ENCODE results near the gene TRAK2. TPM values are rescaled to one million over a fixed set of nuclear protein-coding genes. Genes with fewer than 3 reads are reported as not detected.
"Not testable (repeated sequence)": the region's sequence is repeated elsewhere in the genome, so short reads cannot be mapped to it uniquely, and the experiment has no call there.

Gene TRAK2
- total and polyA plus RNA-seq, 2 donors, result 10.1 to 13.8 TPM

DNA sequence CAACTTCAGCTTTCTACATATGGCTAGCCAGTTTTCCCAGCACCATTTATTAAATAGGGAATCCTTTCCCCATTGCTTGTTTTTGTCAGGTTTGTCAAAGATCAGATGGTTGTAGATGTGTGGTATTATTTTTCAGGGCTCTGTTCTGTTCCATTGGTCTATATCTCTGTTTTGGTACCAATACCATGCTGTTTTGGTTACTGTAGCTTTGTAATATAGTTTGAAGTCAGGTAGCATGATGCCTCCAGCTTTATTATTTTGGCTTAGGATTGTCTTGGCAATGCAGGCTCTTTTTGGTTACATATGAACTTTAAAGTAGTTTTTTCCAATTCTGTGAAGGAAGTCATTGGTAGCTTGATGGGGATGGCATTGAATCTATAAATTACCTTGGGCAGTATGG is 22.9 kb downstream of the TRAK2 start:
- H3K4me3 ChIP-seq (ENCODE audit: low read length in 2 of 2); H3K36me3 ChIP-seq (ENCODE audit: control insufficient read depth in 2 of 2, insufficient read depth in 2 of 2, low read length in 1 of 2); H3K4me1 ChIP-seq (ENCODE audit: control insufficient read depth in 2 of 2, insufficient read depth in 2 of 2, low read length in 2 of 2); H3K27ac ChIP-seq (ENCODE audit: low read depth in 1 of 2, low read length in 1 of 2); H3K27me3 ChIP-seq (ENCODE audit: control insufficient read depth in 2 of 2, insufficient read depth in 1 of 2, low read length in 1 of 2); DNase-seq (ENCODE audit: low read depth in 6 of 9, low spot score in 9 of 9); H3K9me3 ChIP-seq (ENCODE audit: control insufficient read depth in 2 of 2, insufficient read depth in 1 of 2, low read length in 1 of 2): not testable (repeated sequence)

GRCh38 chr2:201425952-201426351 is 25.3 kb downstream of the TRAK2 start:
- no peak overlapping the region for H3K4me3 ChIP-seq (ENCODE audit: low read length in 2 of 2)
- no peaks in the 10 kb centered on the region for H3K27me3 ChIP-seq (ENCODE audit: control insufficient read depth in 2 of 2, insufficient read depth in 1 of 2, low read length in 1 of 2)
- DNase-seq (ENCODE audit: low read depth in 6 of 9, low spot score in 9 of 9), result no peak
- WGBS, result 98% methylated on average over 9 of the region's 9 CpGs
- no peak overlapping the region for H3K27ac ChIP-seq (ENCODE audit: low read depth in 1 of 2, low read length in 1 of 2)
- H3K9me3 ChIP-seq (ENCODE audit: control insufficient read depth in 2 of 2, insufficient read depth in 1 of 2, low read length in 1 of 2), result peaks cover 0 to 4% of the 10 kb centered on the region in 2 donors
- H3K36me3 ChIP-seq (ENCODE audit: control insufficient read depth in 2 of 2, insufficient read depth in 2 of 2, low read length in 1 of 2), result no peaks in the 10 kb centered on the region
- no peaks in the 10 kb centered on the region for H3K4me1 ChIP-seq (ENCODE audit: control insufficient read depth in 2 of 2, insufficient read depth in 2 of 2, low read length in 2 of 2)

GRCh38 chr2:201420442-201421113 is 30.7 kb downstream of the TRAK2 start:
- H3K4me1 ChIP-seq (ENCODE audit: control insufficient read depth in 2 of 2, insufficient read depth in 2 of 2, low read length in 2 of 2), result no peaks in the 10 kb centered on the region
- H3K27ac ChIP-seq (ENCODE audit: low read depth in 1 of 2, low read length in 1 of 2), result no peak overlapping the region
- no peaks in the 10 kb centered on the region for H3K9me3 ChIP-seq (ENCODE audit: control insufficient read depth in 2 of 2, insufficient read depth in 1 of 2, low read length in 1 of 2)
- 95% methylated on average over 3 of the region's 3 CpGs for WGBS
- H3K4me3 ChIP-seq (ENCODE audit: low read length in 2 of 2), result no peak overlapping the region
- no peak for DNase-seq (ENCODE audit: low read depth in 6 of 9, low spot score in 9 of 9)
- H3K27me3 ChIP-seq (ENCODE audit: control insufficient read depth in 2 of 2, insufficient read depth in 1 of 2, low read length in 1 of 2), result no peaks in the 10 kb centered on the region
- H3K36me3 ChIP-seq (ENCODE audit: control insufficient read depth in 2 of 2, insufficient read depth in 2 of 2, low read length in 1 of 2), result peaks cover 0 to 4% of the 10 kb centered on the region in 2 donors

DNA sequence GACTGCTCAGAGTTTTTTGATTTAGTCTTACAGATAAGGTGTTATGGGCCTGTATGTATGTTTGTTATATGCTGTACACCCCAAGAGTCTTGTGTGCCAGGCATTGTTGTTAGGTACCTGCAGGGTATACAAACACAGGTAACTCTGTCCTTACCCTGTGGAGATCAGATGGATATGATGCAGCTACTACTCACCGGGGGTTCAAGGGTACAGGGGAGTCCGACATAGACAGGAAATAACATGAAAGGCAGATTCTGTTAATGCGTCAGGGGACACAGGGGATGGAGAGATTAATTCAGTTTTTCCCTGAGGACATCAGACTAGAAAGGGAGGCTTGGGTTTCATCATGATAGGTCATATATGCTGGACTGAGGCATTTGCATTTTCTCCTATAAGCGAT is 31.3 kb downstream of the TRAK2 start:
- no peaks in the 10 kb centered on the region for H3K9me3 ChIP-seq (ENCODE audit: control insufficient read depth in 2 of 2, insufficient read depth in 1 of 2, low read length in 1 of 2)
- no peak overlapping the region for H3K4me3 ChIP-seq (ENCODE audit: low read length in 2 of 2)
- H3K4me1 ChIP-seq (ENCODE audit: control insufficient read depth in 2 of 2, insufficient read depth in 2 of 2, low read length in 2 of 2), result no peaks in the 10 kb centered on the region
- peaks cover 0 to 4% of the 10 kb centered on the region in 2 donors for H3K36me3 ChIP-seq (ENCODE audit: control insufficient read depth in 2 of 2, insufficient read depth in 2 of 2, low read length in 1 of 2)
- WGBS, result 96% methylated on average over 4 of the region's 4 CpGs
- no peak for DNase-seq (ENCODE audit: low read depth in 6 of 9, low spot score in 9 of 9)
- H3K27me3 ChIP-seq (ENCODE audit: control insufficient read depth in 2 of 2, insufficient read depth in 1 of 2, low read length in 1 of 2), result no peaks in the 10 kb centered on the region
- H3K27ac ChIP-seq (ENCODE audit: low read depth in 1 of 2, low read length in 1 of 2), result no peak overlapping the region

- Histone ChIP-seq H3K27ac (ENCODE audit: low read depth in 1 of 2, low read length in 1 of 2) (no peak overlapping the region), H3K36me3 (ENCODE audit: control insufficient read depth in 2 of 2, insufficient read depth in 2 of 2, low read length in 1 of 2) (peaks cover 0 to 4% of the 10 kb centered on the region in 2 donors), H3K4me1 (ENCODE audit: control insufficient read depth in 2 of 2, insufficient read depth in 2 of 2, low read length in 2 of 2) (no peaks in the 10 kb centered on the region), H3K27me3 (ENCODE audit: control insufficient read depth in 2 of 2, insufficient read depth in 1 of 2, low read length in 1 of 2) (no peaks in the 10 kb centered on the region), H3K4me3 (ENCODE audit: low read length in 2 of 2) (no peak overlapping the region), H3K9me3 (ENCODE audit: control insufficient read depth in 2 of 2, insufficient read depth in 1 of 2, low read length in 1 of 2) (no peaks in the 10 kb centered on the region)
- DNase-seq (ENCODE audit: low read depth in 6 of 9, low spot score in 9 of 9), result no peak
- 97% methylated on average over 3 of the region's 3 CpGs for WGBS
Measured at GRCh38 chr2:201419057-201419635, 32.1 kb downstream of the TRAK2 start.

GRCh38 chr2:201415149-201415548 is 36.1 kb downstream of the TRAK2 start:
- no peak overlapping the region for H3K4me3 ChIP-seq (ENCODE audit: low read length in 2 of 2)
- H3K27ac ChIP-seq (ENCODE audit: low read depth in 1 of 2, low read length in 1 of 2), result no peak overlapping the region
- no peaks in the 10 kb centered on the region for H3K27me3 ChIP-seq (ENCODE audit: control insufficient read depth in 2 of 2, insufficient read depth in 1 of 2, low read length in 1 of 2)
- H3K36me3 ChIP-seq (ENCODE audit: control insufficient read depth in 2 of 2, insufficient read depth in 2 of 2, low read length in 1 of 2), result no peaks in the 10 kb centered on the region
- no peaks in the 10 kb centered on the region for H3K4me1 ChIP-seq (ENCODE audit: control insufficient read depth in 2 of 2, insufficient read depth in 2 of 2, low read length in 2 of 2)
- H3K9me3 ChIP-seq (ENCODE audit: control insufficient read depth in 2 of 2, insufficient read depth in 1 of 2, low read length in 1 of 2), result no peaks in the 10 kb centered on the region
- WGBS, result 44% methylated on average over 2 of the region's 2 CpGs
- DNase-seq (ENCODE audit: low read depth in 6 of 9, low spot score in 9 of 9), result no peak

- Histone ChIP-seq H3K27ac (ENCODE audit: low read depth in 1 of 2, low read length in 1 of 2) (no peak overlapping the region), H3K36me3 (ENCODE audit: control insufficient read depth in 2 of 2, insufficient read depth in 2 of 2, low read length in 1 of 2) (no peaks in the 10 kb centered on the region), H3K9me3 (ENCODE audit: control insufficient read depth in 2 of 2, insufficient read depth in 1 of 2, low read length in 1 of 2) (no peaks in the 10 kb centered on the region), H3K4me3 (ENCODE audit: low read length in 2 of 2) (no peak overlapping the region), H3K4me1 (ENCODE audit: control insufficient read depth in 2 of 2, insufficient read depth in 2 of 2, low read length in 2 of 2) (no peaks in the 10 kb centered on the region), H3K27me3 (ENCODE audit: control insufficient read depth in 2 of 2, insufficient read depth in 1 of 2, low read length in 1 of 2) (no peaks in the 10 kb centered on the region)
- WGBS, result 7% methylated on average over 3 of the region's 3 CpGs
- DNase-seq (ENCODE audit: low read depth in 6 of 9, low spot score in 9 of 9), result peak in 3 of 9 donors; percentile 7 to 40 (median 24)
Measured at GRCh38 chr2:201414099-201415023, 36.9 kb downstream of the TRAK2 start.

GRCh38 chr2:201413552-201413951 is 37.7 kb downstream of the TRAK2 start:
- Histone ChIP-seq H3K27ac (ENCODE audit: low read depth in 1 of 2, low read length in 1 of 2) (no peak overlapping the region), H3K4me1 (ENCODE audit: control insufficient read depth in 2 of 2, insufficient read depth in 2 of 2, low read length in 2 of 2) (no peaks in the 10 kb centered on the region), H3K4me3 (ENCODE audit: low read length in 2 of 2) (no peak overlapping the region), H3K9me3 (ENCODE audit: control insufficient read depth in 2 of 2, insufficient read depth in 1 of 2, low read length in 1 of 2) (no peaks in the 10 kb centered on the region), H3K27me3 (ENCODE audit: control insufficient read depth in 2 of 2, insufficient read depth in 1 of 2, low read length in 1 of 2) (no peaks in the 10 kb centered on the region), H3K36me3 (ENCODE audit: control insufficient read depth in 2 of 2, insufficient read depth in 2 of 2, low read length in 1 of 2) (no peaks in the 10 kb centered on the region)
- 67% methylated on average over 4 of the region's 4 CpGs for WGBS
- DNase-seq (ENCODE audit: low read depth in 6 of 9, low spot score in 9 of 9), result no peak

DNA sequence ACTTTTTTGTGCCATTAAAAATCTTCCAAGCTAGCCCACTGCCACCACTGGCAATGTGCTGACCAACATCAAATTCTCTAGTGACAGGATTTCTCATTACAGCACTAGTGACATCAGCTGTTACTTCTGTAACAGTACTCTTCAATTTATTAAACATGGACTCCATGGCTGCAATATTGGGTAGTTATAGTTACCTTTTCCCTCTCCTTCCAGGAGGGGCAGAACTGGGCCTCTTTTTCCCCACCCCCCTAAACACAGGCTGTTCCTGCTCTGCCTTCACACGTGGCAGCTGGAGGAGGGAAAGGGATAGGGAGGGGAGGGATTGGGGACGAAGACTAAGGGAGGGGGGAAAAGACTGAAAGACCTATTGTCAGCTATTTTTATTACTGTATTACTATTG is 38.1 kb downstream of the TRAK2 start:
- Histone ChIP-seq H3K4me1 (ENCODE audit: control insufficient read depth in 2 of 2, insufficient read depth in 2 of 2, low read length in 2 of 2) (no peaks in the 10 kb centered on the region), H3K4me3 (ENCODE audit: low read length in 2 of 2) (no peak overlapping the region), H3K36me3 (ENCODE audit: control insufficient read depth in 2 of 2, insufficient read depth in 2 of 2, low read length in 1 of 2) (no peaks in the 10 kb centered on the region), H3K27me3 (ENCODE audit: control insufficient read depth in 2 of 2, insufficient read depth in 1 of 2, low read length in 1 of 2) (no peaks in the 10 kb centered on the region), H3K27ac (ENCODE audit: low read depth in 1 of 2, low read length in 1 of 2) (no peak overlapping the region), H3K9me3 (ENCODE audit: control insufficient read depth in 2 of 2, insufficient read depth in 1 of 2, low read length in 1 of 2) (no peaks in the 10 kb centered on the region)
- no peak for DNase-seq (ENCODE audit: low read depth in 6 of 9, low spot score in 9 of 9)
- 86% methylated on average over 2 of the region's 2 CpGs for WGBS

Measured in thymus (tissue), 11 donors.